Activated B cell treated with CpG ODN at 0.5 μM for 24 hours (primary cell): ENCODE results near the gene BNIP5. TPM values are rescaled to one million over a fixed set of nuclear protein-coding genes. Genes with fewer than 3 reads are reported as not detected.

ENCODE experiments used
- ATAC-seq: fragments of 200-7000 bp; cut with Tn5 transposase; one replicate; pipeline ENCODE4 v1.10.0; 2021; ENCODE audit warnings: low read depth, mild to moderate bottlenecking, moderate library complexity
- CTCF ChIA-PET: fragments of 350-600 bp; sonication (Branson Sonifier 250); formaldehyde crosslinking; loops from one replicate; lab custom pipeline; 2021; ENCODE audit warnings: antibody characterized with exemption; lab: Charles Lee
- POLR2A ChIA-PET: fragments of 350-600 bp; sonication (Branson Sonifier 250); formaldehyde crosslinking; loops from one replicate; lab custom pipeline; 2021; ENCODE audit warnings: antibody characterized with exemption; lab: Charles Lee
- DNase-seq: peaks from one replicate; pipeline ENCODE4 v3.0.0; 2022
- H3K27ac Mint-ChIP-seq: one replicate; pipeline ENCODE4 v1.8.0; 2020; ENCODE audit warnings: mixed read lengths
- H3K27me3 Mint-ChIP-seq: one replicate; pipeline ENCODE4 v1.8.0; 2021; ENCODE audit warnings: mixed read lengths
- H3K36me3 Mint-ChIP-seq: one replicate; pipeline ENCODE4 v1.8.0; 2021; ENCODE audit warnings: low read depth, mixed read lengths
- H3K4me1 Mint-ChIP-seq: one replicate; pipeline ENCODE4 v1.8.0; 2021; ENCODE audit warnings: mixed read lengths
- H3K4me3 Mint-ChIP-seq: one replicate; pipeline ENCODE4 v1.8.0; 2020; ENCODE audit warnings: mild to moderate bottlenecking, mixed read lengths
- H3K9me3 Mint-ChIP-seq: one replicate; pipeline ENCODE4 v1.8.0; 2020; ENCODE audit warnings: mixed read lengths
- CTCF ChIP-seq: fragments of 200-600 bp; IDR thresholded peaks from one replicate; pipeline ENCODE4 v1.8.0; 2022; ENCODE audit warnings: antibody characterized with exemption, mild to moderate bottlenecking
- intact Hi-C: fragments of 100-400 bp; cut with micrococcal nuclease; formaldehyde crosslinking; loops from one replicate; pipeline ENCODE4 v1.15.1; 2024
- total RNA-seq: library from RNA; stranded (reverse); gene quantifications from 2 replicates; pipeline ENCODE4 v1.2.3, GENCODE V29; 2022

The BNIP5 gene
- total RNA-seq, 1 donor from 2014 or later: 0.11 TPM

DNA sequence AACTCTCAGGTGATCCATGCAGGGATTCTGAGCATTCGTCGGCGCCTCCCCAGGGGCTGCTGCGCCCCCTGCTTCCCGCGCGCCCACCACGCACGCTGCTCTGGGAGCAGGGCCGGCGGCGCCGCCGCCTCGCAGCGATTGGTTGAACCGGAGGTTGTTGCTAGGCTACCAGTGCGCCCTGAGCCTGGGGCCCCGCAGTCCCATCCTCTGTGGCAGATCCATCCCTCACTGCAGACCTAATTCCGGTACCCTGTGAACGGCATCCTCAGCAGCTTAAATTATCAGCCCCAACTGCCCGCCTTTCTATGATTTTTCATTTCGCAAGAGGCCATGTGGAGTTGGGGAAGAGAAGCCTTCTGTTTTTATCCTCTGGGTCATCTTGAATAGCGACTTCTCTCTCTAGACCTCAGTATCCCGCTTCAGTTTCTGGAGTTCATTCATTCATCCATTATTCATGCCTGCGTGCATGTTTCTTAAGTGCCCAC lies 51.5 kb downstream of the BNIP5 start:
- TF ChIP-seq CTCF: no peak
- DNase-seq (no peak), ATAC-seq (no peak)
- intact Hi-C loops: no loop called here
- CTCF ChIA-PET: no interaction called here
- Mint-ChIP-seq H3K27ac (no peak overlapping the region), H3K36me3 (no peaks in the 10 kb centered on the region), H3K27me3 (peaks cover 34% of the 10 kb centered on the region), H3K4me3 (no peak overlapping the region), H3K9me3 (no peaks in the 10 kb centered on the region), H3K4me1 (peaks cover 11% of the 10 kb centered on the region)
- POLR2A ChIA-PET: no interaction called here

DNA sequence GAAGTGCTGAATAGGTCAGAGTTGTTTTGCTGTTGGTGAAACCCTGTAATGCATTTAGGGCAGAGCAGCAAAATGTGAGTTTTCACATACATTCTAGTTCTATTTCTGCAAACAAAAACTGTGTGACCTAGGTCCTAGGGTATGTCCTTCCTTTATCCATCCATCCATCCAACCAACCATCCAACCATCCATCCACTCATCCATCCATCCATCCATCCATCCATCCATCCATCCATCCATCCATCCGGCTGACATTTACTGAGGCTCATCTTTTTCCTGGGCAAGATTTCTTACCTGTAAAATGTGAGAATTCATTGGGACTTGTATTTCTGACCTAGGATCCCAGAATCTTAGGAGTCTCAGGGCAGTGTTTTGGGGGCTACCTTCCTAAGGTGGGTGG lies 52.3 kb downstream of the BNIP5 start:
- ATAC-seq: no peak

DNA sequence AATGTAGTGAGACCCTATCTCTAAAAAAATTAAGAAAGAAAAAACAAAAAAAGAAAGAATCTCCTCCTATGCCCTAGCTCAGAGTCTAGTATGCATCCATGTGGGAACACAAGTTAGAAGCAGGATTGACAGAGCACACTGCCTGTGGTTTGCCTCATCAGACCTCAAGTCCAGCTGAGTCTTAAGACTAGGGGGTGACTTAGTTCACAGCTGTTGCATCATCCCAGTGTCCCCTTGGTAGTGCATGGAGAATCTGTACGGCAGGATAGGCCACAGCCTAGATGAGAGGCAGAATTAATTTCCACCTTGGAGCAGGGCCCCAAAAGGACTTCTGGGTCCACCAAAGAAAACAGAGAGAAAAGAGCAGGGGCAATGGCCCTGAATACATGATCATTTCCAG lies 53.1 kb downstream of the BNIP5 start:
- Mint-ChIP-seq H3K9me3 (no peaks in the 10 kb centered on the region), H3K4me1 (peaks cover 13% of the 10 kb centered on the region), H3K4me3 (no peak overlapping the region), H3K36me3 (no peaks in the 10 kb centered on the region), H3K27ac (no peak overlapping the region), H3K27me3 (peaks cover 34% of the 10 kb centered on the region)
- no peak for TF ChIP-seq CTCF
- ATAC-seq: no peak
- ChIA-PET POLR2A (no interaction called here), CTCF (no interaction called here)
- intact Hi-C loops: no loop called here
- no peak for DNase-seq

More for the DNA sequence above, 52.3 kb downstream of the BNIP5 start:
- CTCF ChIA-PET: no interaction called here
- Mint-ChIP-seq H3K4me1 (peaks cover 13% of the 10 kb centered on the region), H3K9me3 (no peaks in the 10 kb centered on the region), H3K27me3 (peaks cover 30% of the 10 kb centered on the region), H3K4me3 (no peak overlapping the region), H3K36me3 (no peaks in the 10 kb centered on the region), H3K27ac (no peak overlapping the region)
- intact Hi-C loops: no loop called here
- no peak for DNase-seq
- TF ChIP-seq CTCF: no peak
- POLR2A ChIA-PET: no interaction called here

DNA sequence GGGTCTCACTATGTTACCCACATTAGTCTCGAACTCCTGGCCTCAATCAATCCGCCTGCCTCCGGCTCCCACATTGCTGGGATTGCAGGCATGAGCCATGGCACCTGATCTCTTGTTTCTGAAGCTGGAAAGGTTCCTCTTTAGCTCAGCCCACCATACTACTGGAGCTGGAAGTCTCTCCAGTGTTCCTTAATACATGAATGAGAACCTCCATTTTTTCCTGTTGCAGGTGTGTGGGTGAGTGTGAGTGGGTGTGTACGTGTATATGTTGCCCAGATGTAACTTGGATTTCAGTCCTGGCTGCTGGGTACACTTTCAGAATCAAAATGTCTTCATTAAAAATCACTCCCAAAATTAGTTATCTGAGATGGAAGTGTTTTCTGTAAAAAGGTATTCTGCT lies 55.7 kb downstream of the BNIP5 start:
- H3K9me3 Mint-ChIP-seq: no peaks in the 10 kb centered on the region
- no peaks in the 10 kb centered on the region for H3K36me3 Mint-ChIP-seq
- ChIA-PET CTCF (interaction anchor here (0.7 kb wide), 1 partner anchor 22 kb away, joined by 4 read pairs; no protein-coding TSS in a partner anchor), POLR2A (no interaction called here)
- peaks cover 13% of the 10 kb centered on the region for H3K4me1 Mint-ChIP-seq
- H3K27ac Mint-ChIP-seq: no peak overlapping the region
- H3K4me3 Mint-ChIP-seq: no peak overlapping the region
- intact Hi-C loops: no loop called here
- peaks cover 33% of the 10 kb centered on the region for H3K27me3 Mint-ChIP-seq
- ATAC-seq (no peak), DNase-seq (no peak)
- TF ChIP-seq CTCF: no peak

DNA sequence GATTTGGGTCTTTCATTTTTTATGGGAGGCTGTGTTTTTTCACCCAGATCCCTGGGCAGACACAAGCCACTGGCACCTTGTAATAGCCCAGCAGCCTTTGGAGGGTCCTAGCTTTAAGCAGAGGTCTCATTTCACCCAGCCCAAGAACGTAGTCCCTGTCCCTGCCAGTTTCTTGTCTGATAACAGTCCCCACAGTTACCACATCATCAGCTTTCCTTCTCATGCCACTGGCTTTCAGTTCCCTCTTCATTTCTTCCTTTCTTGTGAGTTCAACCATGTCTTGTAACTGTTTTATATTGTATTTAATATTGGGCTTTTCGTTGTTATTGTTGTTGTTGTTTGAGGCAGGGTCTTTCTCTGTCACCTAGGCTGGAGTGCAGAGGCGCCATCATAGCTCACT lies 56.2 kb downstream of the BNIP5 start:
- ChIA-PET POLR2A (interaction anchor here (0.6 kb wide), 1 partner anchor 89 kb away, joined by 3 read pairs; no protein-coding TSS in a partner anchor), CTCF (interaction anchor here (0.9 kb wide), 1 partner anchor 22 kb away, joined by 4 read pairs; no protein-coding TSS in a partner anchor)
- Mint-ChIP-seq H3K9me3 (no peaks in the 10 kb centered on the region), H3K36me3 (no peaks in the 10 kb centered on the region), H3K4me3 (no peak overlapping the region), H3K27ac (no peak overlapping the region), H3K27me3 (peaks cover 28% of the 10 kb centered on the region), H3K4me1 (peaks cover 13% of the 10 kb centered on the region)
- ATAC-seq (peak; percentile 52), DNase-seq (no peak)
- no peak for TF ChIP-seq CTCF
- intact Hi-C loops: no loop called here
